NCI-H82 (cell line): ENCODE measurements around the gene COL4A2.
A peak's percentile ranks its signal among the peaks of the same experiment; 100 is the strongest.
"Not testable (repeated sequence)": the region's sequence is repeated elsewhere in the genome, so short reads cannot be mapped to it uniquely, and the experiment has no call there.

Experiments
- DNase-seq: peaks from one replicate; lab custom pipeline; 2025; lab: John Stamatoyannopoulos, UW

Gene COL4A2

GRCh38 chr13:110496281-110496680, 189.2 kb downstream of the COL4A2 start:
- no peak for DNase-seq

- DNase-seq, result no peak
Observed at GRCh38 chr13:110497003-110497402, 189.9 kb downstream of the COL4A2 start.

GRCh38 chr13:110497896-110498295, 190.8 kb downstream of the COL4A2 start:
- DNase-seq, result not testable (repeated sequence)

- DNase-seq, result no peak
Observed at GRCh38 chr13:110498327-110498726, 191.2 kb downstream of the COL4A2 start.

- DNase-seq, result no peak
Observed at GRCh38 chr13:110498765-110499164, 191.7 kb downstream of the COL4A2 start.

- DNase-seq, result peak; percentile 94
Observed at GRCh38 chr13:110499621-110500281, 192.7 kb downstream of the COL4A2 start.

GRCh38 chr13:110500341-110500740, 193.3 kb downstream of the COL4A2 start:
- DNase-seq, result peak; percentile 77

- no peak for DNase-seq
Observed at GRCh38 chr13:110501188-110501587, 194.1 kb downstream of the COL4A2 start.

- DNase-seq, result no peak
Observed at GRCh38 chr13:110503037-110503901, 196.2 kb downstream of the COL4A2 start.

- DNase-seq, result no peak
Observed at GRCh38 chr13:110503979-110504499, 197.0 kb downstream of the COL4A2 start.

- no peak for DNase-seq
Observed at GRCh38 chr13:110505594-110505993, 198.5 kb downstream of the COL4A2 start.

GRCh38 chr13:110506396-110506795, 199.3 kb downstream of the COL4A2 start:
- DNase-seq, result no peak

GRCh38 chr13:110506859-110507566, 199.9 kb downstream of the COL4A2 start:
- no peak for DNase-seq

- no peak for DNase-seq
Observed at GRCh38 chr13:110507678-110508381, 200.7 kb downstream of the COL4A2 start.

GRCh38 chr13:110509478-110509926, 202.4 kb downstream of the COL4A2 start:
- DNase-seq, result peak; percentile 70

GRCh38 chr13:110509971-110510786, 203.1 kb downstream of the COL4A2 start:
- peak; percentile 70 for DNase-seq

- DNase-seq, result no peak
Observed at GRCh38 chr13:110511509-110512181, 204.6 kb downstream of the COL4A2 start.

GRCh38 chr13:110512198-110512740, 205.2 kb downstream of the COL4A2 start:
- no peak for DNase-seq

- no peak for DNase-seq
Observed at GRCh38 chr13:110516500-110516899, 209.4 kb downstream of the COL4A2 start.
